ENCODE results near the gene MRPL48. TPM values are rescaled to one million over a fixed set of nuclear protein-coding genes. Genes with fewer than 3 reads are reported as not detected.

The MRPL48 gene
- total RNA-seq, 1 donor: 14.5 TPM

DNA sequence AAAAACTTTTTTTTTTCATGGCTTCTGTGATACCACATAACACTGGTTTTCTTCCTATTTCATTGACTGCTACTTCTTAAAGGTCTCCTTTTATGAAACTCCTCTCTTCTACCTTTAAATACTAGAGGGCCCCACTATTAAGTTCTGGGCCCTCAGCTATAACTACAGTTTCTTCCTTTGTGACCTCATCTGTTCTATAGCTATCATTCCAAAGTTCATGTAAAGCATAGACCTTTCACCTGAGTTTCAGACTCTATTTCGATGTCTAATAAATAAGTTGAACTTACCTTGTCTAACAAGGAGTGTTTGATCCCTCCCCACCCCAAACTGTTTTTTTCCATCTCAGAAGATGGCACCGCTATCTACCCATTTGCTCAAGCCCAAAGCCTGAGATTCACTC lies 124.4 kb downstream of the MRPL48 start:
- no peak overlapping the region for H3K4me2 ChIP-seq (ENCODE audit: insufficient read depth, low read length)
- TF ChIP-seq, protein P1, sequence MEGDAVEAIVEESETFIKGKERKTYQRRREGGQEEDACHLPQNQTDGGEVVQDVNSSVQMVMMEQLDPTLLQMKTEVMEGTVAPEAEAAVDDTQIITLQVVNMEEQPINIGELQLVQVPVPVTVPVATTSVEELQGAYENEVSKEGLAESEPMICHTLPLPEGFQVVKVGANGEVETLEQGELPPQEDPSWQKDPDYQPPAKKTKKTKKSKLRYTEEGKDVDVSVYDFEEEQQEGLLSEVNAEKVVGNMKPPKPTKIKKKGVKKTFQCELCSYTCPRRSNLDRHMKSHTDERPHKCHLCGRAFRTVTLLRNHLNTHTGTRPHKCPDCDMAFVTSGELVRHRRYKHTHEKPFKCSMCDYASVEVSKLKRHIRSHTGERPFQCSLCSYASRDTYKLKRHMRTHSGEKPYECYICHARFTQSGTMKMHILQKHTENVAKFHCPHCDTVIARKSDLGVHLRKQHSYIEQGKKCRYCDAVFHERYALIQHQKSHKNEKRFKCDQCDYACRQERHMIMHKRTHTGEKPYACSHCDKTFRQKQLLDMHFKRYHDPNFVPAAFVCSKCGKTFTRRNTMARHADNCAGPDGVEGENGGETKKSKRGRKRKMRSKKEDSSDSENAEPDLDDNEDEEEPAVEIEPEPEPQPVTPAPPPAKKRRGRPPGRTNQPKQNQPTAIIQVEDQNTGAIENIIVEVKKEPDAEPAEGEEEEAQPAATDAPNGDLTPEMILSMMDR (IDR thresholded peaks at IDR 0.05; ENCODE audit: extremely low read depth, low read depth, low read length): no peak
- no peaks in the 10 kb centered on the region for H3K79me2 ChIP-seq (ENCODE audit: insufficient read depth, low read length)
- H3K4me1 ChIP-seq (ENCODE audit: insufficient read depth, low read length): peaks cover 2% of the 10 kb centered on the region
- H2AFZ ChIP-seq (ENCODE audit: low read length): no peak overlapping the region
- no peaks in the 10 kb centered on the region for H3K27me3 ChIP-seq (ENCODE audit: insufficient read depth, low read length)
- peaks cover 31% of the 10 kb centered on the region for H3K36me3 ChIP-seq (ENCODE audit: insufficient read depth, low read length)
- H3K27ac ChIP-seq (ENCODE audit: low read depth, low read length): no peak overlapping the region
- no peaks in the 10 kb centered on the region for H4K20me1 ChIP-seq (ENCODE audit: insufficient read depth, low read length)
- H3K4me3 ChIP-seq (ENCODE audit: insufficient read depth, low read length): no peak overlapping the region
- no peaks in the 10 kb centered on the region for H3K9me3 ChIP-seq (ENCODE audit: low read depth, low read length)
- DNase-seq (ENCODE audit: insufficient read length, low spot score, missing footprints): no peak

DNA sequence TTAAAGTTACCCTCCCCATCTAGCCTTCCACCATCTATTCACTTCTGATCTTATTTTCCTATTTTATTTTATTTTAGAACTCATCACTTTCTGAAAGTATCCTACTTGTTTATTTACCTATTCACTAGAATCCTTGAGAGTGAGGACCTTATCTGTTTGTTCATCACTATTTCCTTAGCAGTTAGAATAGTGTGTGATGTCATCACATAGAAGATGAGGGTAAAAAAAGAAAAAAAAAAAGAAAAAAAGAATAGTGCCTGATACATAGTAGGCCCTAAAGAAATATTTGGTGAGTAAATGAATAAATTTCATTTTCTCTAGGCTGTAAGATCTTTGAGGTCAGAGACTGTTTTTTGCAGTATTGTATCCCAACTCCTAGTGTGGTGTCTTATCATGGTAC lies 125.8 kb downstream of the MRPL48 start:
- Histone ChIP-seq H3K27ac (ENCODE audit: low read depth, low read length) (no peak overlapping the region), H2AFZ (ENCODE audit: low read length) (no peak overlapping the region), H4K20me1 (ENCODE audit: insufficient read depth, low read length) (no peaks in the 10 kb centered on the region), H3K9me3 (ENCODE audit: low read depth, low read length) (no peaks in the 10 kb centered on the region), H3K79me2 (ENCODE audit: insufficient read depth, low read length) (no peaks in the 10 kb centered on the region), H3K4me2 (ENCODE audit: insufficient read depth, low read length) (no peak overlapping the region), H3K4me3 (ENCODE audit: insufficient read depth, low read length) (no peak overlapping the region), H3K36me3 (ENCODE audit: insufficient read depth, low read length) (peaks cover 38% of the 10 kb centered on the region), H3K27me3 (ENCODE audit: insufficient read depth, low read length) (no peaks in the 10 kb centered on the region), H3K4me1 (ENCODE audit: insufficient read depth, low read length) (peaks cover 2% of the 10 kb centered on the region)
- DNase-seq (ENCODE audit: insufficient read length, low spot score, missing footprints): no peak
- TF ChIP-seq, protein P1 (IDR thresholded peaks at IDR 0.05; ENCODE audit: extremely low read depth, low read depth, low read length): no peak

DNA sequence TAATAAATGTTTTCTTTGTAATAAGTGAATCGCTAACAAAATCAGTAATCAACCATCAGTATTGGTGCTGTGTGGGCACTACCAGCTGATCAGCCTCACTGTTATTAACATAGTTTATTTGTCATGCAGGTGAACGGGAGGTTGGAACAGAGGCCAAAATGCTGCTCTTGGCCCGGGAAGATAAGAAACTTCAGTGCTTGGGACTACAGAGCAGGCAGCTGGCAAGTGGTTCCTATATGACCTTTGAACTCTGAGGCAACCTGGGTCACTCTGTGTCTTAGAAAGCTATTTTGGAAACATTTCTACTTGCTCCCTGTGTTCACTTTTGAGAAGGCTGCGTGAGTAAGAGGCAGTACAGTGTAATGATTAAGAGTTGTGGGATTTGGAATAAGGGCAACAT lies 126.6 kb downstream of the MRPL48 start:
- H3K27ac ChIP-seq (ENCODE audit: low read depth, low read length): no peak overlapping the region
- H3K4me1 ChIP-seq (ENCODE audit: insufficient read depth, low read length): peaks cover 2% of the 10 kb centered on the region
- TF ChIP-seq, protein P1 (IDR thresholded peaks at IDR 0.05; ENCODE audit: extremely low read depth, low read depth, low read length): no peak
- H2AFZ ChIP-seq (ENCODE audit: low read length): no peak overlapping the region
- no peaks in the 10 kb centered on the region for H3K27me3 ChIP-seq (ENCODE audit: insufficient read depth, low read length)
- no peaks in the 10 kb centered on the region for H4K20me1 ChIP-seq (ENCODE audit: insufficient read depth, low read length)
- H3K4me3 ChIP-seq (ENCODE audit: insufficient read depth, low read length): no peak overlapping the region
- H3K4me2 ChIP-seq (ENCODE audit: insufficient read depth, low read length): no peak overlapping the region
- DNase-seq (ENCODE audit: insufficient read length, low spot score, missing footprints): no peak
- H3K79me2 ChIP-seq (ENCODE audit: insufficient read depth, low read length): no peaks in the 10 kb centered on the region
- no peaks in the 10 kb centered on the region for H3K9me3 ChIP-seq (ENCODE audit: low read depth, low read length)
- H3K36me3 ChIP-seq (ENCODE audit: insufficient read depth, low read length): peaks cover 44% of the 10 kb centered on the region

Other genes with a start within 250 kb of the MRPL48 start
- gene FAM168A, start 189.8 kb upstream of the MRPL48 start, total RNA-seq: 28.2 and 30.9 TPM in 2 replicates
- gene PLEKHB1, start 141.3 kb upstream of the MRPL48 start, total RNA-seq: 0.36 and 1.8 TPM in 2 replicates
- gene RAB6A, start 26.8 kb upstream of the MRPL48 start, total RNA-seq: 145 and 157 TPM in 2 replicates
- gene COA4, start 89.0 kb downstream of the MRPL48 start, total RNA-seq: 42.7 and 45.2 TPM in 2 replicates
- 5.4 and 9.1 TPM in 2 replicates for gene PAAF1, start 89.1 kb downstream of the MRPL48 start, total RNA-seq
- not detected in 2 replicates for gene DNAJB13, start 163.2 kb downstream of the MRPL48 start, total RNA-seq
- gene UCP2, start 195.0 kb downstream of the MRPL48 start, total RNA-seq: under 0.01 and 0.59 TPM in 2 replicates
- gene UCP3, start 221.2 kb downstream of the MRPL48 start, total RNA-seq: under 0.01 and 0.59 TPM in 2 replicates

Measured in osteoblast (primary cell).